HG03135 (cell line): Measurements from ENCODE around the gene DPP6.
"Not testable (repeated sequence)": the region's sequence is repeated elsewhere in the genome, so short reads cannot be mapped to it uniquely, and the experiment has no call there.

ENCODE experiments used
- ATAC-seq: cut with Tn5 transposase; IDR thresholded peaks from one replicate; pipeline ENCODE4 v1.9.1; 2021; ENCODE audit warnings: mild to moderate bottlenecking, moderate library complexity; ENCODE audit not compliant: unreplicated experiment

DPP6 gene

GRCh38 chr7:154051643-154052529, at the start of gene DPP6:
Gene DPP6, plus strand, starts transcription at chr7:154052398.
- not testable (repeated sequence) for ATAC-seq

- ATAC-seq, result not testable (repeated sequence)
Observed at GRCh38 chr7:154009423-154009911, 42.7 kb upstream of the DPP6 start.

GRCh38 chr7:154010726-154011568, 41.3 kb upstream of the DPP6 start:
- ATAC-seq, result not testable (repeated sequence)

GRCh38 chr7:154012800-154013199, 39.4 kb upstream of the DPP6 start:
- ATAC-seq, result not testable (repeated sequence)

GRCh38 chr7:154015636-154016035, 36.6 kb upstream of the DPP6 start:
- ATAC-seq, result not testable (repeated sequence)

GRCh38 chr7:154018354-154018753, 33.8 kb upstream of the DPP6 start:
- ATAC-seq, result not testable (repeated sequence)

- not testable (repeated sequence) for ATAC-seq
Observed at GRCh38 chr7:154027805-154028204, 24.4 kb upstream of the DPP6 start.

- ATAC-seq, result not testable (repeated sequence)
Observed at GRCh38 chr7:154030476-154031080, 21.6 kb upstream of the DPP6 start.

GRCh38 chr7:154039466-154040165, 12.6 kb upstream of the DPP6 start:
- peak; percentile 80 for ATAC-seq

- not testable (repeated sequence) for ATAC-seq
Observed at GRCh38 chr7:154050394-154050793, 1.8 kb upstream of the DPP6 start.

- ATAC-seq, result not testable (repeated sequence)
Observed at GRCh38 chr7:154051006-154051642, 1.1 kb upstream of the DPP6 start.

- ATAC-seq, result not testable (repeated sequence)
Observed at GRCh38 chr7:154052530-154053252, 493 bp downstream of the DPP6 start.

- not testable (repeated sequence) for ATAC-seq
Observed at GRCh38 chr7:154053466-154054312, 1.5 kb downstream of the DPP6 start.

GRCh38 chr7:154054664-154055063, 2.5 kb downstream of the DPP6 start:
- not testable (repeated sequence) for ATAC-seq

- not testable (repeated sequence) for ATAC-seq
Observed at GRCh38 chr7:154055491-154056106, 3.4 kb downstream of the DPP6 start.

- not testable (repeated sequence) for ATAC-seq
Observed at GRCh38 chr7:154058783-154059182, 6.6 kb downstream of the DPP6 start.

- not testable (repeated sequence) for ATAC-seq
Observed at GRCh38 chr7:154060551-154060950, 8.4 kb downstream of the DPP6 start.

GRCh38 chr7:154071833-154072232, 19.6 kb downstream of the DPP6 start:
- not testable (repeated sequence) for ATAC-seq
